Keratinocyte (primary cell): Measurements from ENCODE around the gene FOXRED2.

ENCODE experiments used
- CTCF ChIP-seq, 3 experiments: IDR thresholded peaks in 1 of 3; conservative IDR thresholded peaks in 1 of 3; optimal IDR thresholded peaks in 1 of 3; 2 replicates in 2 of 3; 3 replicates in 1 of 3; pipeline versions ENCODE3 to v1.5.1; 2011; ENCODE audit warnings: low read length in 3 of 3, mild to moderate bottlenecking in 3 of 3, moderate library complexity in 2 of 3, control low read depth in 1 of 3, inconsistent platforms in 1 of 3; ENCODE audit not compliant: insufficient read depth in 2 of 3; ENCODE audit errors: extremely low read depth in 1 of 3
- EZH2 ChIP-seq: IDR thresholded peaks from one replicate; pipeline ENCODE4 v1.6.1; 2012; ENCODE audit warnings: inconsistent platforms, mild to moderate bottlenecking, low read length, moderate library complexity

- TF ChIP-seq CTCF (optimal IDR thresholded peaks at IDR 0.05 in 1 of 3, IDR thresholded peaks at IDR 0.05 in 1 of 3, conservative IDR thresholded peaks at IDR 0.05 in 1 of 3; ENCODE audit: extremely low read depth in 1 of 3, insufficient read depth in 2 of 3, low read length in 3 of 3) (no peak), EZH2 (no peak)
Measured at GRCh38 chr22:36461665-36462649, 44.9 kb downstream of the FOXRED2 start.
